ENCODE results near the gene CRELD1. TPM values are rescaled to one million over a fixed set of nuclear protein-coding genes. Genes with fewer than 3 reads are reported as not detected.

Gene CRELD1
- total RNA-seq, 1 donor: 7.6 TPM

GRCh38 chr3:9928158-9928557, 5.5 kb upstream of the CRELD1 start:
- no peak for TF ChIP-seq CTCF (IDR thresholded peaks at IDR 0.05; ENCODE audit: extremely low read depth, low read depth, low read length)
- no peak overlapping the region for H3K27ac ChIP-seq (ENCODE audit: low read depth, low read length)
- no peak overlapping the region for H3K4me2 ChIP-seq (ENCODE audit: insufficient read depth, low read length)
- H3K4me1 ChIP-seq (ENCODE audit: insufficient read depth, low read length): peaks cover 1% of the 10 kb centered on the region
- no peaks in the 10 kb centered on the region for H3K79me2 ChIP-seq (ENCODE audit: insufficient read depth, low read length)
- H3K36me3 ChIP-seq (ENCODE audit: insufficient read depth, low read length): peaks cover 23% of the 10 kb centered on the region
- H4K20me1 ChIP-seq (ENCODE audit: insufficient read depth, low read length): no peaks in the 10 kb centered on the region
- DNase-seq (ENCODE audit: insufficient read length, low spot score, missing footprints): no peak
- H3K9me3 ChIP-seq (ENCODE audit: low read depth, low read length): no peaks in the 10 kb centered on the region
- H2AFZ ChIP-seq (ENCODE audit: low read length): no peak overlapping the region
- H3K27me3 ChIP-seq (ENCODE audit: insufficient read depth, low read length): no peaks in the 10 kb centered on the region
- no peak overlapping the region for H3K4me3 ChIP-seq (ENCODE audit: insufficient read depth, low read length)

- no peak for DNase-seq (ENCODE audit: insufficient read length, low spot score, missing footprints)
- no peak overlapping the region for H2AFZ ChIP-seq (ENCODE audit: low read length)
- TF ChIP-seq CTCF (IDR thresholded peaks at IDR 0.05; ENCODE audit: extremely low read depth, low read depth, low read length): peak; percentile 25
Observed at GRCh38 chr3:9930804-9931418, 2.7 kb upstream of the CRELD1 start.

GRCh38 chr3:9932535-9932842, 1.1 kb upstream of the CRELD1 start:
- peak overlapping the region; percentile 88 for H3K4me2 ChIP-seq (ENCODE audit: insufficient read depth, low read length)
- peak overlapping the region; percentile 61 for H3K27ac ChIP-seq (ENCODE audit: low read depth, low read length)
- peak overlapping the region; percentile 91 for H3K4me3 ChIP-seq (ENCODE audit: insufficient read depth, low read length)

More at GRCh38 chr3:9930804-9931418, 2.7 kb upstream of the CRELD1 start:
- H3K27ac ChIP-seq (ENCODE audit: low read depth, low read length): no peak overlapping the region
- no peaks in the 10 kb centered on the region for H3K9me3 ChIP-seq (ENCODE audit: low read depth, low read length)
- no peak overlapping the region for H3K4me2 ChIP-seq (ENCODE audit: insufficient read depth, low read length)
- peaks cover 4% of the 10 kb centered on the region for H3K79me2 ChIP-seq (ENCODE audit: insufficient read depth, low read length)
- peaks cover 14% of the 10 kb centered on the region for H3K4me1 ChIP-seq (ENCODE audit: insufficient read depth, low read length)
- H3K4me3 ChIP-seq (ENCODE audit: insufficient read depth, low read length): no peak overlapping the region
- H4K20me1 ChIP-seq (ENCODE audit: insufficient read depth, low read length): no peaks in the 10 kb centered on the region
- H3K36me3 ChIP-seq (ENCODE audit: insufficient read depth, low read length): peaks cover 14% of the 10 kb centered on the region
- no peaks in the 10 kb centered on the region for H3K27me3 ChIP-seq (ENCODE audit: insufficient read depth, low read length)

More at GRCh38 chr3:9932535-9932842, 1.1 kb upstream of the CRELD1 start:
- peaks cover 14% of the 10 kb centered on the region for H3K4me1 ChIP-seq (ENCODE audit: insufficient read depth, low read length)
- no peaks in the 10 kb centered on the region for H4K20me1 ChIP-seq (ENCODE audit: insufficient read depth, low read length)
- no peaks in the 10 kb centered on the region for H3K9me3 ChIP-seq (ENCODE audit: low read depth, low read length)
- H3K79me2 ChIP-seq (ENCODE audit: insufficient read depth, low read length): peaks cover 4% of the 10 kb centered on the region
- H3K36me3 ChIP-seq (ENCODE audit: insufficient read depth, low read length): peaks cover 20% of the 10 kb centered on the region
- H2AFZ ChIP-seq (ENCODE audit: low read length): peak overlapping the region; percentile 86
- no peaks in the 10 kb centered on the region for H3K27me3 ChIP-seq (ENCODE audit: insufficient read depth, low read length)
- DNase-seq (ENCODE audit: insufficient read length, low spot score, missing footprints): no peak
- no peak for TF ChIP-seq CTCF (IDR thresholded peaks at IDR 0.05; ENCODE audit: extremely low read depth, low read depth, low read length)
